OCI-LY7 (cell line): ENCODE measurements around the gene DPF3.

ENCODE experiments used
- EZH2phosphoT487 ChIP-seq: fragments of 200-600 bp; sonication (generic); IDR thresholded peaks from 2 replicates; pipeline ENCODE4 v1.6.1; 2018; ENCODE audit warnings: low read depth, borderline replicate concordance, mild to moderate bottlenecking, mixed run types, antibody characterized with exemption, low read length, moderate library complexity, mixed read lengths
- TF ChIP-seq, protein P1 (sequence below): fragments of 200-600 bp; sonication (generic); conservative IDR thresholded peaks from 2 replicates; pipeline ENCODE4 v1.5.1; 2014; ENCODE audit warnings: mild to moderate bottlenecking, antibody characterized with exemption, low read length, moderate library complexity, mixed read lengths

DNA sequence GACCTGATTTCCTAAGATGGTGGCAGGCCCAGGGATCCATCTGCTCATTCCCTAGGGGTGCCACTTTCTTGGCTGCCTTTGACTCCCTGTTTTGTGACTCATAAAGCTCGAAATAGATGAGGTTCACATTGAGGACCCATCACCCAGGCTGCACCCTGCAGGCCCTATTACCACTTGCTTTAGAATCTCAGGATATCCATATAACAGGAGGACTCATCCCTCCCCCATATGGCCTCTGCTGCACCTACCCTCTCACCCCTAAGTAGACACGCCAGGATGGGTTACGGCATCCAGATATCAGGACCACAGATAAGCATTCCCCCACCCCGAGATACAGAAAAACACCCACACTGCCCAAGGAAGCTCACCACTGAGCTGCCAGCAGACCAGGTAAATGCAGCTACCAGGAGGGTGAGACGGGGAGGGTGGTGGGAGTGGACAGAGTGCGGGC, 155.7 kb downstream of the DPF3 start:
- TF ChIP-seq, protein P1, sequence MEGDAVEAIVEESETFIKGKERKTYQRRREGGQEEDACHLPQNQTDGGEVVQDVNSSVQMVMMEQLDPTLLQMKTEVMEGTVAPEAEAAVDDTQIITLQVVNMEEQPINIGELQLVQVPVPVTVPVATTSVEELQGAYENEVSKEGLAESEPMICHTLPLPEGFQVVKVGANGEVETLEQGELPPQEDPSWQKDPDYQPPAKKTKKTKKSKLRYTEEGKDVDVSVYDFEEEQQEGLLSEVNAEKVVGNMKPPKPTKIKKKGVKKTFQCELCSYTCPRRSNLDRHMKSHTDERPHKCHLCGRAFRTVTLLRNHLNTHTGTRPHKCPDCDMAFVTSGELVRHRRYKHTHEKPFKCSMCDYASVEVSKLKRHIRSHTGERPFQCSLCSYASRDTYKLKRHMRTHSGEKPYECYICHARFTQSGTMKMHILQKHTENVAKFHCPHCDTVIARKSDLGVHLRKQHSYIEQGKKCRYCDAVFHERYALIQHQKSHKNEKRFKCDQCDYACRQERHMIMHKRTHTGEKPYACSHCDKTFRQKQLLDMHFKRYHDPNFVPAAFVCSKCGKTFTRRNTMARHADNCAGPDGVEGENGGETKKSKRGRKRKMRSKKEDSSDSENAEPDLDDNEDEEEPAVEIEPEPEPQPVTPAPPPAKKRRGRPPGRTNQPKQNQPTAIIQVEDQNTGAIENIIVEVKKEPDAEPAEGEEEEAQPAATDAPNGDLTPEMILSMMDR = no peak
- no peak for TF ChIP-seq EZH2phosphoT487
